Prostate gland (tissue), 2 donors: ENCODE data around the gene ME3. TPM values are rescaled to one million over a fixed set of nuclear protein-coding genes. Genes with fewer than 3 reads are reported as not detected.

Experiments used
- DNase-seq: peaks from one replicate; pipeline ENCODE4 v3.0.0-alpha.2; 2019; ENCODE audit warnings: low spot score
- H3K27ac ChIP-seq, 2 donors: fragments of 200-600 bp; sonication (generic); 2 replicates each; pipeline ENCODE4 v1.5.1; 2017 to 2019
- H3K27me3 ChIP-seq: fragments of 200-600 bp; sonication (generic); replicated peaks from 2 replicates; pipeline ENCODE4 v1.5.1; 2019; ENCODE audit not compliant: insufficient read depth
- H3K36me3 ChIP-seq, 2 donors: fragments of 200-600 bp; sonication (generic); 1 replicate in 1 of 2; 2 replicates in 1 of 2; pipeline versions ENCODE4 v1.5.1 to v1.8.1; 2017 to 2019
- H3K4me1 ChIP-seq: fragments of 200-600 bp; sonication (generic); replicated peaks from 2 replicates; pipeline ENCODE4 v1.5.1; 2019
- H3K4me3 ChIP-seq, 2 donors: fragments of 200-600 bp; sonication (generic); 2 replicates each; pipeline ENCODE4 v1.5.1; 2017 to 2019
- H3K9me3 ChIP-seq: fragments of 200-600 bp; sonication (generic); 2 replicates; pipeline ENCODE4 v1.5.1; 2017
- CTCF ChIP-seq, 4 experiments: fragments of 200-600 bp in 2 of 4; fragments of 450-650 bp in 2 of 4; sonication (generic) in 2 of 4; IDR thresholded peaks; 1 replicate in 3 of 4; 2 replicates in 1 of 4; pipeline ENCODE4 v1.5.1; 2016 to 2019; ENCODE audit warnings: antibody characterized with exemption in 4 of 4, mild to moderate bottlenecking in 2 of 4, moderate library complexity in 2 of 4
- POLR2A ChIP-seq: fragments of 450-650 bp; IDR thresholded peaks from one replicate; pipeline ENCODE4 v1.6.1; 2016; ENCODE audit warnings: antibody characterized with exemption, mild to moderate bottlenecking
- POLR2AphosphoS5 ChIP-seq: sonication (generic); formaldehyde crosslinking; IDR thresholded peaks from one replicate; pipeline ENCODE4 v1.6.1; 2017; ENCODE audit warnings: antibody characterized with exemption
- WGBS: methylation state at CpG from one replicate; pipeline ENCODE4 v1.1.5; 2018; 5-methylcytosine and 5-hydroxymethylcytosine counted together
- intact Hi-C: fragments of 100-400 bp; cut with DNase I; formaldehyde crosslinking; loops from one replicate; pipeline ENCODE4 v1.14.2; 2022
- total RNA-seq, 2 donors: library from RNA; depleted of rRNA; stranded (reverse); fragments of >200 nt; gene quantifications; one replicate each; pipeline ENCODE4 v1.1.0, GENCODE V29; 2016

Gene ME3
- total RNA-seq, 2 donors from 2014 or later: 31.4 to 107 TPM

GRCh38 chr11:86671531-86672006 is 847 bp downstream of the ME3 start:
- no peaks in the 10 kb centered on the region for H3K36me3 ChIP-seq
- no peaks in the 10 kb centered on the region for H3K27me3 ChIP-seq
- DNase-seq: peak; percentile 87
- WGBS: under 1% methylated on average over 33 of the region's 33 CpGs
- H3K9me3 ChIP-seq: no peaks in the 10 kb centered on the region
- H3K4me3 ChIP-seq: peak overlapping the region; percentile 53 to 63
- H3K27ac ChIP-seq: peak overlapping the region; percentile 91 to 92
- TF ChIP-seq POLR2A (peak; percentile 43), CTCF (IDR thresholded peaks at IDR 0.05) (no peak), POLR2AphosphoS5 (peak; percentile 73)
- peaks cover 3% of the 10 kb centered on the region for H3K4me1 ChIP-seq
- intact Hi-C loops: loop anchor here (5.0 kb wide), 2 partner anchors 49 to 131 kb away; partner anchors contain the start of gene PRSS23

GRCh38 chr11:86670911-86671310 is 1.5 kb downstream of the ME3 start:
- Histone ChIP-seq H3K4me1 (peaks cover 3% of the 10 kb centered on the region), H3K27me3 (no peaks in the 10 kb centered on the region), H3K9me3 (no peaks in the 10 kb centered on the region), H3K27ac (peak overlapping the region; percentile 91 to 92), H3K36me3 (no peaks in the 10 kb centered on the region), H3K4me3 (peak overlapping the region; percentile 53 to 63)
- no peak for DNase-seq
- 20% methylated on average over 3 of the region's 3 CpGs for WGBS
- TF ChIP-seq POLR2A (no peak), CTCF (IDR thresholded peaks at IDR 0.05) (no peak), POLR2AphosphoS5 (no peak)
- intact Hi-C loops: loop anchor here (5.0 kb wide), 2 partner anchors 49 to 131 kb away; partner anchors contain the start of gene PRSS23

DNA sequence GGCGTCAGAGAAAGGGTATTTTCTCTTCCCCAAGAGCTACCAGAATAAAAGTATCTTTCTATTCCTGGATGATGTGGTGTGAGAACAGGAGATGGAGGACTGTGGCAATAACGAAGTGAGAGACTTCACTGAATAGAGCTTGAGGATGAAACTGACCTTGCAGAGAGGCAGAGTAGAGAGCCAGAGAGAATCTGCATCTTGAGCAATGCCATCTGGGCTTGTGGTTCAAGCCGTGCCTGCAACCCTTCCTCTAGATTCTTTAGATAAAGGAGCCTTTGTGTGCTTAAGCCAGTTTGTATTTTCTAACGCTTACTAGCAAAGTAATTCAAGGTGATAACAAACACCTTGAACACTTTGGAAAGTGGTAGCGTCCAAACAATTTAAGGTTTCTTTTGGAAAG is 2.2 kb downstream of the ME3 start:
- intact Hi-C loops: loop anchor here (5.0 kb wide), 2 partner anchors 48 to 132 kb away; partner anchors contain the start of gene PRSS23
- no peak for DNase-seq
- Histone ChIP-seq H3K27me3 (no peaks in the 10 kb centered on the region), H3K36me3 (no peaks in the 10 kb centered on the region), H3K9me3 (no peaks in the 10 kb centered on the region), H3K4me3 (no peak overlapping the region), H3K27ac (peak overlapping the region in 1 of 2 donors; percentile 91), H3K4me1 (peaks cover 3% of the 10 kb centered on the region)
- WGBS: 33% methylated on average over 5 of the region's 5 CpGs
- TF ChIP-seq POLR2AphosphoS5 (no peak), CTCF (IDR thresholded peaks at IDR 0.05) (no peak), POLR2A (no peak)

- WGBS: 55% methylated on average over 7 of the region's 7 CpGs
- TF ChIP-seq POLR2A (no peak), CTCF (IDR thresholded peaks at IDR 0.05) (no peak), POLR2AphosphoS5 (no peak)
- Histone ChIP-seq H3K27me3 (no peaks in the 10 kb centered on the region), H3K27ac (no peak overlapping the region), H3K36me3 (no peaks in the 10 kb centered on the region), H3K4me1 (peaks cover under 1% of the 10 kb centered on the region), H3K9me3 (no peaks in the 10 kb centered on the region), H3K4me3 (no peak overlapping the region)
- intact Hi-C loops: no loop called here
- no peak for DNase-seq
These were observed 3.0 kb downstream of the ME3 start for GRCh38 chr11:86669424-86669823.

GRCh38 chr11:86668929-86669328 is 3.5 kb downstream of the ME3 start:
- intact Hi-C loops: no loop called here
- DNase-seq: no peak
- Histone ChIP-seq H3K4me3 (no peak overlapping the region), H3K27ac (no peak overlapping the region), H3K9me3 (no peaks in the 10 kb centered on the region), H3K27me3 (no peaks in the 10 kb centered on the region), H3K4me1 (no peaks in the 10 kb centered on the region), H3K36me3 (no peaks in the 10 kb centered on the region)
- TF ChIP-seq POLR2A (no peak), CTCF (IDR thresholded peaks at IDR 0.05) (no peak), POLR2AphosphoS5 (no peak)
